PFSK-1 (cell line): ENCODE measurements around the gene KRTAP4-7.

Experiments used
- FOXP2 ChIP-seq: optimal IDR thresholded peaks from 2 replicates; pipeline ENCODE3; 2011; ENCODE audit warnings: borderline replicate concordance, control low read depth, inconsistent platforms; ENCODE audit not compliant: insufficient read depth; ENCODE audit errors: extremely low read length, extremely low read depth
- POLR2AphosphoS5 ChIP-seq: IDR thresholded peaks from 2 replicates; pipeline ENCODE4 v1.6.1; 2012; ENCODE audit warnings: low read depth, mild to moderate bottlenecking, control low read depth, low read length, moderate library complexity
- REST ChIP-seq, 2 experiments: IDR thresholded peaks; 2 replicates each; pipeline versions ENCODE4 v1.6.1 to v1.8.0; 2011 to 2012; ENCODE audit warnings: low read depth in 2 of 2, low read length in 2 of 2, control low read depth in 1 of 2, inconsistent platforms in 1 of 2, mild to moderate bottlenecking in 1 of 2, moderate library complexity in 1 of 2; ENCODE audit not compliant: insufficient read depth in 1 of 2
- SIN3A ChIP-seq: IDR thresholded peaks from 2 replicates; pipeline ENCODE4 v1.6.1; 2012; ENCODE audit warnings: mild to moderate bottlenecking, low read length, moderate library complexity, borderline replicate concordance; ENCODE audit not compliant: insufficient read depth
- TAF1 ChIP-seq: IDR thresholded peaks from 2 replicates; pipeline ENCODE4 v1.6.1; 2012; ENCODE audit warnings: low read length, control low read depth, borderline replicate concordance; ENCODE audit not compliant: insufficient read depth

The KRTAP4-7 gene

GRCh38 chr17:41060052-41060604 lies 23.8 kb upstream of the KRTAP4-7 start, which contains the start of gene KRTAP2-3:
KRTAP2-3 (minus strand) TSS chr17:41060114; CDS start chr17:41060050, 64 bp downstream.
- no peak for TF ChIP-seq TAF1
- no peak for TF ChIP-seq POLR2AphosphoS5
- no peak for TF ChIP-seq SIN3A
- no peak for TF ChIP-seq REST (IDR thresholded peaks at IDR 0.05; ENCODE audit: insufficient read depth in 1 of 2, low read depth in 2 of 2, low read length in 2 of 2)
- no peak for TF ChIP-seq FOXP2

GRCh38 chr17:41061964-41062363 lies 22.0 kb upstream of the KRTAP4-7 start:
- TF ChIP-seq SIN3A (no peak), POLR2AphosphoS5 (no peak), REST (IDR thresholded peaks at IDR 0.05; ENCODE audit: insufficient read depth in 1 of 2, low read depth in 2 of 2, low read length in 2 of 2) (no peak), TAF1 (no peak), FOXP2 (no peak)

DNA sequence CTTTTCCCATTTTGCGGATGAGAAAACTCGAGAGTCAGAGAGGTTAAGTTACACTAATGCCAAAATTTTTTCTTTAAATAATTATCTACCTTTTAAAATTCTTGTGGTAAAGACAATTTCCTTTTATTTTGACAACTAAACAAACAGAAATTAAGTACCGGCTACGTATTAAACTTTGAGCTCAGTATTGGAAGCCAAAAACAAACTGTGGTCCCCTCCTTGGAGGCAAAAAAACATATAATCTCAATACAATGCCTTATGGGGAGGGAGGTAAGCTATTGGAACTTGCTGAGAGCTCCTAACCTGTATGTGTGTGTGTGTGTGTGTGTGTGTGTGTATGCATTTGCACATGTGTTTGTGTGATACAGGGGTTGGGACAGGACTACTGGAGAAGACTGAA lies 20.5 kb upstream of the KRTAP4-7 start:
- TF ChIP-seq FOXP2, result no peak
- no peak for TF ChIP-seq SIN3A
- TF ChIP-seq REST (IDR thresholded peaks at IDR 0.05; ENCODE audit: insufficient read depth in 1 of 2, low read depth in 2 of 2, low read length in 2 of 2), result no peak
- TF ChIP-seq POLR2AphosphoS5, result no peak
- no peak for TF ChIP-seq TAF1

DNA sequence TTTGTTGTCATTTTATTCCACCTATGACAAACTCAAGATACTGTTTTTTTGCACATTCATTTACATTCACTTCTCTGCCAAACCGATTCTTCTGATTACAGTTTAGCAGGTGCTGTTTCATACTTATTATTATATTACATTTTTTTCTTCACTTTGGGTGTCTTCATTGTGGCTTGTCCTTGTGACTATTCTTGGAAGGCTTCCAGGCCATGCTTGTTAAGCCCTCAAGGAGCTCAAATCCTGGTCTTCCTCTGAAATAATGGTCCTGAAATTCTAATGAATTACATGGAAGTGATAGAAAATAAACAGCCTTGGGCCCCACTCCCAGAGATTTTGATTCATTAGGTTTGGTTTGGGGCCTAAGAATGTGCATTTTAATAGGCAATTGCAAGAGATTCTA lies 19.6 kb upstream of the KRTAP4-7 start:
- TF ChIP-seq REST (IDR thresholded peaks at IDR 0.05; ENCODE audit: insufficient read depth in 1 of 2, low read depth in 2 of 2, low read length in 2 of 2) (no peak), SIN3A (no peak), FOXP2 (no peak), TAF1 (no peak), POLR2AphosphoS5 (no peak)
